Uterus (tissue), 4 donors: Measurements from ENCODE around the gene DLEU7. TPM values are rescaled to one million over a fixed set of nuclear protein-coding genes. Genes with fewer than 3 reads are reported as not detected.

Experiments used
- DNase-seq, 2 donors: peaks; one replicate each; pipeline ENCODE4 v3.0.0-alpha.2; 2019 to 2020
- H3K27ac ChIP-seq, 2 donors: fragments of 200-600 bp; sonication (generic); 1 replicate in 1 of 2; 2 replicates in 1 of 2; pipeline ENCODE4 v1.5.1; 2016 to 2018
- H3K27me3 ChIP-seq, 2 donors: fragments of 200-600 bp; sonication (generic); one replicate each; pipeline ENCODE4 v1.5.1; 2018 to 2019; ENCODE audit warnings: control low read depth in 1 of 2
- H3K36me3 ChIP-seq, 2 donors: fragments of 200-600 bp; sonication (generic); one replicate each; pipeline ENCODE4 v1.5.1; 2019; ENCODE audit warnings: control low read depth in 1 of 2
- H3K4me1 ChIP-seq, 2 donors: fragments of 200-600 bp; sonication (generic); one replicate each; pipeline ENCODE4 v1.5.1; 2018 to 2019; ENCODE audit warnings: control low read depth in 1 of 2
- H3K4me3 ChIP-seq, 2 donors: fragments of 200-600 bp; sonication (generic); 1 replicate in 1 of 2; 2 replicates in 1 of 2; pipeline ENCODE4 v1.5.1; 2018 to 2019; ENCODE audit warnings: mild to moderate bottlenecking in 1 of 2
- H3K9me3 ChIP-seq, 2 donors: fragments of 200-600 bp; sonication (generic); one replicate each; pipeline ENCODE4 v1.5.1; 2019; ENCODE audit warnings: control low read depth in 1 of 2
- CTCF ChIP-seq, 4 experiments: fragments of 200-600 bp in 2 of 4; fragments of 450-650 bp in 2 of 4; sonication (generic) in 2 of 4; IDR thresholded peaks; one replicate each; pipeline ENCODE4 v1.5.1; 2016 to 2019; ENCODE audit warnings: antibody characterized with exemption in 4 of 4, mild to moderate bottlenecking in 2 of 4, moderate library complexity in 1 of 4
- POLR2A ChIP-seq, 2 donors: fragments of 450-650 bp; IDR thresholded peaks; one replicate each; pipeline ENCODE4 v1.6.1; 2016; ENCODE audit warnings: antibody characterized with exemption in 2 of 2, mild to moderate bottlenecking in 1 of 2, moderate library complexity in 1 of 2
- intact Hi-C: fragments of 100-400 bp; cut with DNase I; formaldehyde crosslinking; loops from one replicate; pipeline ENCODE4 v1.15.1; 2023; ENCODE audit warnings: low total_unique reads
- small RNA-seq: library from RNA; depleted of rRNA; stranded (forward); fragments of <200 nt; gene quantifications from one replicate; pipeline ENCODE3, GENCODE V24; 2016
- total RNA-seq, 4 donors: library from RNA; depleted of rRNA in 3 of 4; stranded (reverse); fragments of >200 nt in 3 of 4; gene quantifications; one replicate each; pipeline versions ENCODE4 v1.1.0 to v1.2.4, GENCODE V29; 2014 to 2023
- donor health status: DM: yes; HTN: yes; CAD: no.

DLEU7 gene
- total RNA-seq, 4 donors from 2014 or later = not detected

- H3K36me3 ChIP-seq = no peaks in the 10 kb centered on the region
- H3K4me1 ChIP-seq = no peaks in the 10 kb centered on the region
- H3K27ac ChIP-seq = no peak overlapping the region
- H3K27me3 ChIP-seq = no peaks in the 10 kb centered on the region
- intact Hi-C loops = no loop called here
- no peak for DNase-seq
- H3K9me3 ChIP-seq = peaks cover 0 to 5% of the 10 kb centered on the region in 2 donors
- no peak overlapping the region for H3K4me3 ChIP-seq
- TF ChIP-seq CTCF (IDR thresholded peaks at IDR 0.05) (no peak), POLR2A (IDR thresholded peaks at IDR 0.05) (no peak)
These were observed 63.1 kb downstream of the DLEU7 start for GRCh38 chr13:50780201-50781015.

GRCh38 chr13:50779443-50780200, 63.9 kb downstream of the DLEU7 start:
- no peak overlapping the region for H3K27ac ChIP-seq
- no peaks in the 10 kb centered on the region for H3K4me1 ChIP-seq
- H3K36me3 ChIP-seq = no peaks in the 10 kb centered on the region
- H3K4me3 ChIP-seq = no peak overlapping the region
- no peaks in the 10 kb centered on the region for H3K27me3 ChIP-seq
- no peak for DNase-seq
- intact Hi-C loops = no loop called here
- TF ChIP-seq POLR2A (IDR thresholded peaks at IDR 0.05) (no peak), CTCF (IDR thresholded peaks at IDR 0.05) (no peak)
- peaks cover 0 to 11% of the 10 kb centered on the region in 2 donors for H3K9me3 ChIP-seq

Small RNA genes within 50 kb of the gene (small RNA-seq; reads per million reads assigned to genes)
- 0.30 reads per million for gene RNA5SP28

Other genes starting within 250 kb of the DLEU7 start
- 100 to 1,000 TPM; 101 to 183 (median 155) TPM for gene RNASEH2B, start 66.1 kb upstream of the DLEU7 start, total RNA-seq